GM12878 (cell line): Measurements from ENCODE around the gene FHL1. TPM values are rescaled to one million over a fixed set of nuclear protein-coding genes. Genes with fewer than 3 reads are reported as not detected.
"Not testable (repeated sequence)": the region's sequence is repeated elsewhere in the genome, so short reads cannot be mapped to it uniquely, and the experiment has no call there.

Source experiments
- ATAC-seq: fragments of 200-7000 bp; cut with Tn5 transposase; 3 replicates; pipeline ENCODE4 v1.9.1; 2020; ENCODE audit warnings: mild to moderate bottlenecking, moderate library complexity
- BruUV-seq: library from RNA; stranded (reverse); fragments of 400-500 nt; replicated peaks from 2 replicates; lab custom pipeline; 2021; lab: Mats Ljungman, UMichigan
- CTCF ChIA-PET: fragments of 300-600 bp; sonication (Branson Sonifier 250); formaldehyde crosslinking; extraction: SDS; loops from one replicate; lab custom pipeline; 2021; ENCODE audit warnings: inconsistent platforms; lab: Yijun Ruan, JAX
- POLR2A ChIA-PET: fragments of 350-600 bp; formaldehyde crosslinking; extraction: SDS; loops from one replicate; lab custom pipeline; 2021; ENCODE audit warnings: inconsistent platforms; lab: Charles Lee
- RAD21 ChIA-PET: fragments of 300-600 bp; sonication (Branson Sonifier 250); formaldehyde crosslinking; loops from one replicate; lab custom pipeline; 2023; ENCODE audit warnings: antibody characterized with exemption; ENCODE audit not compliant: unreplicated experiment; lab: Charles Lee
- SMC1A ChIA-PET: fragments of 300-600 bp; sonication (Branson Sonifier 250); formaldehyde crosslinking; loops from one replicate; lab custom pipeline; 2023; ENCODE audit not compliant: unreplicated experiment, uncharacterized antibody; lab: Charles Lee
- DNase-seq: peaks from one replicate; pipeline ENCODE4 v3.0.0-alpha.2; 2011; ENCODE audit warnings: low read depth, low spot score
- FAIRE-seq: peaks from 3 replicates; lab custom pipeline; 2011; peaks lifted over from hg19 to GRCh38; lab: Jason Lieb, UNC
- H2AFZ ChIP-seq: 2 replicates; pipeline ENCODE4 v1.6.0; 2011; ENCODE audit warnings: low read depth, low read length, control low read depth; ENCODE audit not compliant: control insufficient read depth
- H3K27ac ChIP-seq: 2 replicates; pipeline ENCODE4 v1.5.1; 2011; ENCODE audit warnings: control low read depth; ENCODE audit not compliant: control insufficient read depth, insufficient read depth
- H3K27me3 ChIP-seq, 2 experiments: replicated peaks in 1 of 2; 2 replicates each; pipeline versions ENCODE4 v1.6.0 to v1.6.1; 2011; ENCODE audit warnings: low read length in 1 of 2; ENCODE audit not compliant: control insufficient read depth in 2 of 2, insufficient read depth in 2 of 2
- H3K36me3 ChIP-seq, 2 experiments: 2 replicates each; pipeline ENCODE4 v1.5.1; 2011; ENCODE audit warnings: low read length in 1 of 2; ENCODE audit not compliant: control insufficient read depth in 2 of 2, insufficient read depth in 2 of 2
- H3K4me1 ChIP-seq: 2 replicates; pipeline ENCODE4 v1.6.1; 2011; ENCODE audit warnings: mild to moderate bottlenecking, low read length, moderate library complexity, mixed read lengths; ENCODE audit not compliant: control insufficient read depth, insufficient read depth
- H3K4me2 ChIP-seq: 2 replicates; pipeline ENCODE4 v1.6.0; 2011; ENCODE audit warnings: control low read depth; ENCODE audit not compliant: control insufficient read depth, insufficient read depth
- H3K4me3 ChIP-seq: fragments of 200-600 bp; sonication (generic); 2 replicates; pipeline ENCODE4 v1.5.1; 2016
- H3K79me2 ChIP-seq: 2 replicates; pipeline ENCODE4 v1.6.0; 2011; ENCODE audit warnings: low read length; ENCODE audit not compliant: control insufficient read depth, insufficient read depth
- H3K9ac ChIP-seq: 2 replicates; pipeline ENCODE4 v1.8.0; 2011; ENCODE audit warnings: low read length, control low read depth, mixed read lengths; ENCODE audit not compliant: control insufficient read depth, insufficient read depth
- H3K9me3 ChIP-seq: replicated peaks from 3 replicates; pipeline ENCODE4 v1.5.1; 2011; ENCODE audit warnings: mild to moderate bottlenecking, low read length; ENCODE audit not compliant: control insufficient read depth, insufficient read depth
- H4K20me1 ChIP-seq: 2 replicates; pipeline ENCODE4 v1.6.0; 2011; ENCODE audit not compliant: control insufficient read depth, insufficient read depth
- ZNF274 ChIP-seq: IDR thresholded peaks from one replicate; pipeline ENCODE4 v1.8.0; 2011; ENCODE audit not compliant: insufficient read length, insufficient read depth
- WGBS: methylation state at CpG from one replicate; pipeline ENCODE4 v1.1.6; 2016; ENCODE audit warnings: low lambda C conversion rate; ENCODE audit not compliant: insufficient replicate concordance, insufficient coverage; ENCODE audit errors: missing lambda C conversion rate; 5-methylcytosine and 5-hydroxymethylcytosine counted together
- in situ Hi-C: fragments of 300-500 bp; cut with MboI; formaldehyde crosslinking; loops from 9 replicates; pipeline ENCODE4 v1.14.3; 2018; ENCODE audit warnings: mixed read lengths
- intact Hi-C: fragments of 100-400 bp; cut with micrococcal nuclease; formaldehyde crosslinking; loops from one replicate; pipeline ENCODE4 v1.14.2; 2022; ENCODE audit not compliant: unreplicated experiment
- polyA plus RNA-seq, 11 experiments: library from polyadenylated mRNA; depleted of rRNA in 4 of 11; unstranded in 6 of 11; stranded (reverse) in 5 of 11; fragments of >200 nt; fragmentation: Nextera tagmentation in 4 of 11; fragmentation: Illumina TruSeq in 1 of 11; extraction: Ambion mirVana in 4 of 11; extraction: Trizol in 1 of 11; gene quantifications; 1 replicate in 1 of 11; 2 replicates in 10 of 11; pipeline versions ENCODE4 v1.2.1 to v1.2.3, GENCODE V29; 2011 to 2016; ENCODE audit warnings: inconsistent platforms in 2 of 11, missing spikeins in 2 of 11, low read depth in 1 of 11
- total RNA-seq, 4 experiments: library from RNA; depleted of rRNA in 3 of 4; stranded (reverse); fragments of >200 nt in 3 of 4; fragmentation: Illumina TruSeq in 1 of 4; extraction: Trizol in 1 of 4; gene quantifications; 2 replicates each; pipeline versions ENCODE4 v1.2.1 to v1.2.3, GENCODE V29; 2013 to 2021

Gene FHL1
- total and polyA plus RNA-seq, 10 of the 15 experiments (the other 5 are each of a cell fraction or from before 2014, with no cell fraction given): 0.13 to 0.59 (median 0.34) TPM; not detected in 1

- ChIA-PET POLR2A (no interaction called here), SMC1A (no interaction called here), RAD21 (no interaction called here), CTCF (no interaction called here)
- Histone ChIP-seq H4K20me1 (no peaks in the 10 kb centered on the region), H3K79me2 (no peaks in the 10 kb centered on the region), H3K27ac (no peak overlapping the region), H3K27me3 (no peaks in the 10 kb centered on the region), H3K4me2 (no peak overlapping the region), H3K36me3 (no peaks in the 10 kb centered on the region), H3K4me1 (no peaks in the 10 kb centered on the region), H2AFZ (no peak overlapping the region), H3K9ac (no peak overlapping the region), H3K9me3 (no peaks in the 10 kb centered on the region), H3K4me3 (no peak overlapping the region)
- intact Hi-C loops: no loop called here
- 33% methylated on average over 3 of the region's 3 CpGs for WGBS
- FAIRE-seq (no peak), ATAC-seq (no peak), DNase-seq (no peak)
- TF ChIP-seq ZNF274: no peak
- BruUV-seq: no TSS peak
- in situ Hi-C loops: no loop called here
Measured at GRCh38 chrX:136237074-136237473, 89.7 kb downstream of the FHL1 start.

- CTCF ChIA-PET, H2AFZ ChIP-seq, H3K4me1 ChIP-seq, in situ Hi-C loops, H3K36me3 ChIP-seq, POLR2A ChIA-PET, FAIRE-seq, intact Hi-C loops, H3K79me2 ChIP-seq, H3K9me3 ChIP-seq, H3K27ac ChIP-seq, DNase-seq, H3K27me3 ChIP-seq, SMC1A ChIA-PET, H3K9ac ChIP-seq, ATAC-seq, H3K4me2 ChIP-seq, BruUV-seq, H3K4me3 ChIP-seq, RAD21 ChIA-PET, H4K20me1 ChIP-seq: not testable (repeated sequence)
- 60% methylated on average over 1 of the region's 4 CpGs for WGBS
Measured at GRCh38 chrX:136237849-136238248, 90.5 kb downstream of the FHL1 start.
